LHCN-M2 (cell line): ENCODE measurements around the gene PLRG1. TPM values are rescaled to one million over a fixed set of nuclear protein-coding genes. Genes with fewer than 3 reads are reported as not detected.
"Not testable (repeated sequence)": the region's sequence is repeated elsewhere in the genome, so short reads cannot be mapped to it uniquely, and the experiment has no call there.

ENCODE experiments used
- DNase-seq: peaks from one replicate; pipeline ENCODE4 v3.0.0-alpha.2; 2012; ENCODE audit warnings: low read depth
- polyA plus RNA-seq: library from polyadenylated mRNA; unstranded; fragments of >200 nt; gene quantifications from one replicate; pipeline ENCODE4 v1.2.1, GENCODE V29; 2012; ENCODE audit warnings: missing spikeins
- total RNA-seq: library from RNA; depleted of rRNA; stranded (reverse); fragments of >200 nt; gene quantifications from 2 replicates; pipeline ENCODE4 v1.2.3, GENCODE V29; 2014; rRNA removed

PLRG1 gene
- 51.7 and 63.0 TPM in 2 replicates for total RNA-seq
- 41.3 TPM for polyA plus RNA-seq

DNA sequence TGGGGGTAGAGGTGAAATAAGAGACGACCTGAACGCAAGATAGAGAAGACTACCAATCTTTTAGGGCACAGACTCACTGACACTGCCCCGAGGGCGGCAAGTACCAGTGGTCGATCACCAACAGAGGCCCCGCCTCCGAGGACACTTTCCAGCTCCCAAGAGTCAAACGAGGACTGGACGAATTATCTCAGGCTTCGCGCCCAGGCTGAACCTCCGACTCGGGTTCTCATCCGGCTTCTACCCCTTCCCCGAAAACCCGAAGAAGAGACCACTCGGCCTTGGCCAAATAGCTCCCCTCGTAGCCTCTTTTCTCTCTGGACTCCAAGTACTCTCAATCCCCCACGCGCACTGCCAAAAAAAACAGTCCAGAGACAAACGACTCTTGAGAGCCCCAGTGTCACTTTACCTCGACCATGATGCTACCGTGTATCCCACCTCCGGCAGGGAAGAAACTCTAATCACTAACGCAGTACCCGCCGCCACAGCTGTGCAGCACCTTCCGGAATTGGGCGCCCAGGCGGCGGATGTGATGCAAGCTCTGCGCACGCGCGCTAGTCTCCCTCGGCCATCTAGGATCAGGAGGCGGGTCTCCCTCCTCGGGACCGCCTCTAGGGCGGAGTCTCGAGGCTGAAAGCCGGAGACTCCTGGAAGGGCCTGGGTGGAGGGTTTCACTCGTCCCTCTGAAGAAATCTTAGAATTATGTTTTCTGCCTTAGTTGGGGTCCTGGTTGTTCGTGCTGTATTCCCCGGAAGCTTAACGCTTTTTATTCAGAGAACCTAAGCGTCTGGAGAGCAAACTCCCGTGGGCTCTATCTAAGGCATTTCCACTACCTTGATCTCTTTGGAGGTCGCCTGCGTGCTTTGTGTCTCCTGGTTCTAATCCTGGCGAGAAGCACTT lies at the start of gene PLRG1:
Gene PLRG1 (minus strand): TSS at position 507 of the 897 bp plus-strand sequence. CDS start 92 bp downstream, at position 415.
- peak; percentile 93 for DNase-seq

GRCh38 chr4:154597798-154598774 lies 47.9 kb upstream of the PLRG1 start:
- DNase-seq: no peak

GRCh38 chr4:154597281-154597680 lies 47.1 kb upstream of the PLRG1 start:
- DNase-seq: not testable (repeated sequence)

DNA sequence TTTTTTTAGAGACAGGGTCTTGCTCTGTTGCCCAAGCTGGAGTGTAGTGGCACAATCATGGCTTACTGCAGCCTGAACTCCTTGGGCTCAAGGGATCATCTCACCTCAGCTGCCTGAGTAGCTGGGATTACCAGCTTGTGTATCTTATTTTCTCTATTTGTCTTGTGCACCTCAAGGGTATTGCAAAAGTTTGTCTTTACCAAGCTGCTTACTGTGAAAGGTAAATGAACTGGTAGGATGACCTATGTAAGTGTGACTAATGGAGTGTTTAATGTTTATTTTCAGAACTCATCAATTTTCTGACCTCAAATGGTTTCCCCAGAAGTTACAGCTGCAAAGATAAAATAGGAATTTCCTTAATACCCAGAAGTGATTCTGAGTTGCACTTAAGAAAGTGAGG lies 45.6 kb upstream of the PLRG1 start:
- no peak for DNase-seq

DNA sequence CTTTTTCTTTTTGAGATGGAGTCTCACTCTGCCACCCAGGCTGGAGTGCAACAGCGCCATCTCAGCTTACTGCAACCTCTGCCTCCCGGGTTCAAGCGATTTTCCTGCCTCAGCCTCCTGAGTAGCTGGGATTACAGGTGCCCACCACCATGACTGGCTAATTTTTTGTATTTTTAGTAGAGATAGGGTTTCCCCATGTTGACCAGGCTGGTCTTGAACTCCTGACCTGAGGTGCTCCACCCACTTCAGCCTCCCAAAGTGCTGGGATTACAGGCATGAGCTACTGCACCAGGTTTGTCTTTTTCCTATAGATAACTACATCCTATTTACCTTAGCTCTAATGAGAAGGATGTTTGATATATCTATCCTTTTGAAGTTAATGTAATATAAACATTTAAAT lies 44.1 kb upstream of the PLRG1 start:
- DNase-seq: not testable (repeated sequence)

DNA sequence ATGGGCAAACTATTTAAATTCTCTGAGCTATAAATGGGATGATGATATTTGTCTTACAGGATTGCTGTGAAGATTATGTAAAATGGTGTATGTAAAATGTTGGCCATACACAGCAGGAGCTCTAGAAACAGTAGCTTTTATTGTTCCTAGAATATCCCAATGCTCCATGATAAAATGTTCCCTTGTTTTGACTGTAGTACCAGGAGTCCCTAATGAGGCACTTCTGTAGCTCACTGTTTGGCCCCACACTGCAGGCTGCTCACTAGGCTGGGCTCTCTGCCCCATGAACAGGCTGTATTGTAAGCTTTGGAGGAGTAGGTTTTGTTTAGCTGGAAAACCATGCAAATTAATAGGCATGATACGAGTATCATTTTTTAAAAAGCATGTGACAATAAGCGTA lies 43.7 kb upstream of the PLRG1 start:
- DNase-seq: no peak

GRCh38 chr4:154591890-154592289 lies 41.7 kb upstream of the PLRG1 start:
- no peak for DNase-seq

GRCh38 chr4:154590329-154591006 lies 40.3 kb upstream of the PLRG1 start, which contains the start of gene FGA:
Gene FGA (minus strand): TSS chr4:154590742. CDS start chr4:154590687, 55 bp downstream.
- DNase-seq: no peak

DNA sequence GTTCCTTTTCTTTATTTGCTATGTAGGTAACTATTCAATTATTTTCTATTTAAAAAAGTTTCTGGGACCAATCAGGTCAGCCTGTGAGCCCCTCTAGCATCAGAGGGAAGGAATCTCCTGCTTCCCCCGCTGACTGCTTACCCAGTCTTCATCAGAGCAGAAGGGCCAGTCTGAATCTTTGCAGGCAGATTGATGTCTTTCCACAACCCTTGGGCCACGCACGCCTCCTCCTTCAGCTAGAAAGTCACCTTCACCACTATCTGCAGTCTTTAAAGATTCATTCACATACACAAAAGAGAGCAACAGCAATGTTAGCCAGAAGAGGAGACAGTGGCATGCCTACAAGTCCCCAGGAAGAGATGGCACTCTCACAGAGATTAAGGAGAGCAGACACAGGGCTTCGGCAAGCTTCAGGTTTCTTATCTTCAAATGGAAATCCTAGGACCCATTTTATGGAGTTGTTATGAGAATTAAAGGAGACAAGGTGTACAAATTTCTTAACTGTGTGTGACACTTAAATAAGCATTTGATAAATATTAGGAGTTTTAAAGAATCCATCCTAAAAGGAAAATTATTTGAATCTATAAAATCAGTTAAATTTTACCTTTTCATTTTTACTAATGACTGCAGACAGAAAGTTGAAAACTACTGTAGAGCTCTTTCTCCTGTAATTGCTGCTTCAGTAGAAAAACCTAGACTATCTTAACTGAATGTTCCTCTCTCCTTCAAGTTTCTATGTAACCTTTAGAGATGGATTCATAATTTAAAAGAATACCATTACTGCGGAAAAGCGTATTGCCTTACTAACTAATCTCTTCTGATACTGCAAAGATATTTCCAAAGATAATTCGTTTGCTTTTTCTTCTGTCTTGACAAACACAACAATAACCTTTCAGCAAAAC lies 39.3 kb upstream of the PLRG1 start:
- no peak for DNase-seq

- DNase-seq: no peak
Observed at GRCh38 chr4:154588198-154588597, 38.0 kb upstream of the PLRG1 start.

- no peak for DNase-seq
Observed at GRCh38 chr4:154586296-154587033, 36.3 kb upstream of the PLRG1 start.

DNA sequence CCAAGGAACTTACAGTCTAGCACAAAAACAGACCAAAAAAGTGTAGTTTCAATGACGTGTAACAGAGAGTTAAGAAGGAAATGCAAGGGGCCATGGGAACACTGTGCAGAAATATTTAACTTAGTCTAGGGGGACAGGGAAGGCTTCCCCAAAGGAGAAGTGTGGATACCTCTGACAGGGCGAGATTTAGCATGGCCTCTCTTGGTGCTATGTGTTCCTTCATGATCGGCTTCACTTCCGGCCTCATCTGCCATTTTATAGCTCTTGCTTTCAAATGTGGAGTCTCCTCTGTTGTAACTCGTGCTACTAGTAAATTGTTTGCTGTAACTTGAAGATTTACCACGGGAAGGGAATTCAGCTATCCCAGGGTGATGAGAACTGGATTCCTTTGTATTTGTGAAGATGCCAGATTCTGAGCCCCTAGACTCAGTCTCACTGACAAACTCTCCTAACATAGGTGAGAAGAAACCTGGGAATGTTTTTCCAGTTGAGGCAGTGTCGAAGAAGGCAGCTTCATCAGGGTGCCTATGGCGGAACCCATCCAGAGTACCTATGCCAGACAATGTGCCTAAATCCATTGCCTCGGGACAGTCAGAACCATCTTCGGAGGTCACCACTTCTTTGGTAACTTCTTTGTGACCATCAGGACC lies 35.3 kb upstream of the PLRG1 start:
- no peak for DNase-seq

- DNase-seq: no peak
Observed at GRCh38 chr4:154584259-154584658, 34.1 kb upstream of the PLRG1 start.

- DNase-seq: no peak
Observed at GRCh38 chr4:154583677-154584076, 33.5 kb upstream of the PLRG1 start.

- DNase-seq: no peak
Observed at GRCh38 chr4:154583230-154583629, 33.0 kb upstream of the PLRG1 start.

DNA sequence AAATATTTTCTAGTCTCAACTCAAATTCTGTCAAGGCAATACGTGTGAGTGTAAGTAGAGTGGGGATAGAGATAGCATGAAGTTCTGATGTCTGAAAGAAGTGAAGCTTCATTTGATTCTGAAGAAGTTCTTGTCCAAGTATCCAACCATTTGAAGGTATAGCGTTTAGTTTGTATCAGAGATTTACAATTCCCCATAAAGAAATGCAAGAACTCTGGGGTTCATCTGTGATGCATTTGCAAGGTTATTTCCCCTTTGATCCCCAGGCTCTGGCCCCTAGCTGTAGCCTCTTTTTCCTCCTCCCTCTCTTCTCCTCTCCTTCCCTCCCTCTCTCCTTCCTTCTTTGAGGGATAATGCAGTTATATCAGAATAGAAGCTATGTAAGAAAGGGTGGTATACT lies 32.5 kb upstream of the PLRG1 start:
- DNase-seq: no peak

DNA sequence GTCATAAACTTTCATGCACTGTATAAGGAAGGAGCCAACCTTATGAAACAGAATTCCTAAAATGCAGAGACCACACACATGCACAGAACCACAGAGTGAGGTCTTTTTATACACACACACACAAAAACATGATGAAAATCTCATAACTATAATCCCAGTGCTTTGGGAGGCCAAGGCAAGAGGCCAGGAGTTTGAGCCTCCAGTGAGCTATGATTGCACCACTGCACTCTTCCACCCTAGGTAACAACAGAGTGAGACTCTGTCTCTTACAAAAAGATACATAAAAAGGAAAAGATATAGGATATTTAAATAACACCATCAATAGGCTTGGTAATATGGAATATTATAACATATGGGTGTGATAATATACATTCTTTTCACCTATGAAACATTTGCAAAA lies 29.7 kb upstream of the PLRG1 start:
- DNase-seq: no peak

DNA sequence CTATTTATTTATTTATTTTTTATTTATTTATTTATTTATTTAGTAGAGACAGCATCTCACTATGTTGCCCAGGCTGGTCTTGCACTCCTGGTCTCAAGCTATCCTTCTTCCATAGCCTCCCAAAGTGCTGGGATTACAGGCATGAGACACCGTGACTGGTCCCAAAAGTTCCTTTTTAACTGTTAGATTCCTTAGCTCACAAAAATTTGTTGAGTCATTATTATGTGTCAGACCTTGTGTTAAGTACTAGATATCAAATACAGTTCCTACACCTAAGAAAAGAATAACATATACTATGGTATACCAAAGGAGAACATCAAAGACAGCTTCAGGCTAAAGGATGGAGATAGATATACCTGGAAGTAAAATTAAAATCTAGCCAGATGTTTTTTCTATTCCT lies 28.7 kb upstream of the PLRG1 start:
- DNase-seq: no peak

- DNase-seq: no peak
Observed at GRCh38 chr4:154577324-154577723, 27.1 kb upstream of the PLRG1 start.
